Measurements from ENCODE around the gene TNFRSF19.

Gene TNFRSF19

DNA sequence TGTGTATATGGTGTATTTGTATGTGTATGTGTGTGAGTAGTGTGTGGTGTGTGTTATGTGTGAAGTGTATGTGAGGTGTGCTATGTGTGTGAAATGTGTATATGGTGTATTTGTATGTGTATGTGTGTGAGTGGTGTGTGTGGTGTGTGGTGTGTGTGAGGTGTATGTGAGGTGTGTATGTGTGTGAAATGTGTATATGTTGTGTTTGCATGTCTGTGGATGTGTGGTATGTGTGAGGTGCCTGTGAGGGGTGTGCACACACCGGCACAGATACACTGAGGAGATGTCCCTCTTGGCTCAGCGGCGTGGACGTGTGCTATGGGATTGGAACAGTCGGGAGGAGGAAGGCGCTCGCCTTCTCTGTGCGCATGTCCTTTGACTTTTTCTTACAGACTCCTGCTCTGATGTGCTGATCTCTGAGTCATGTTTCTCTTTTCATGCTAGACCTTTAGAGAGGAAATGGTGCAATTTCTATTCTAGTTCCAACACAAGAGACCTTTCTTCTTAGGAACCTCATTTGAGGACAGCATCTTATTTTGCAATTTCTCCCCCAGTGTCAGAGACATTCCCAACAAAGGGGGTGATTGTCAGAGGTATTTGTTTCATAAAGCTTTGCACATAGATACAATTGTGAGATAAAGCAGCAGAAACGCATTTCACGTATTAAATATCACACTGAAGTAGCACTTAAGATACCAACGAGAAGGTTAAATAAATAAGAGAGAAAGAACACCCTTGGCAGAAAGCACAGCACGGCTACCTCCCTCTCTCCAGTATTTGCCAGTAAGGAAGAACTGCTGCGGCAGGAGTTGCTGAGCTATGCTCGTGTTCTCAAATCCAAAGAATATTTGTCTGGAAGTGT is 11.3 kb upstream of the TNFRSF19 start:
- no peak overlapping the region for H3K4me2 ChIP-seq (ENCODE audit: low read length)
- no peak overlapping the region for H3K9ac ChIP-seq (ENCODE audit: low read length)
- TF ChIP-seq CTCF (IDR thresholded peaks at IDR 0.05; ENCODE audit: low read length) (no peak), EZH2 (IDR thresholded peaks at IDR 0.05; ENCODE audit: borderline replicate concordance, low read length) (no peak)
- H3K4me3 ChIP-seq (ENCODE audit: low read depth, low read length, poor library complexity, severe bottlenecking): no peak overlapping the region
- no peaks in the 10 kb centered on the region for H3K9me3 ChIP-seq (ENCODE audit: low read length)
- no peaks in the 10 kb centered on the region for H3K9me2 ChIP-seq (ENCODE audit: low read depth, low read length)
- no peaks in the 10 kb centered on the region for H3F3A ChIP-seq (ENCODE audit: insufficient read depth, low read length)
- H3K4me1 ChIP-seq (ENCODE audit: insufficient read depth, low read length, severe bottlenecking): no peaks in the 10 kb centered on the region
- no peaks in the 10 kb centered on the region for H3K36me3 ChIP-seq (ENCODE audit: insufficient read depth, low read length)
- no peaks in the 10 kb centered on the region for H4K20me1 ChIP-seq (ENCODE audit: insufficient read depth, low read length)
- no peaks in the 10 kb centered on the region for H3K27me3 ChIP-seq (ENCODE audit: insufficient read depth, low read length)
- no peak overlapping the region for H2AFZ ChIP-seq (ENCODE audit: low read length)
- H3K27ac ChIP-seq (ENCODE audit: low read depth, low read length, poor library complexity, severe bottlenecking): no peak overlapping the region
- no peaks in the 10 kb centered on the region for H3K79me2 ChIP-seq (ENCODE audit: insufficient read depth, low read length)

DNA sequence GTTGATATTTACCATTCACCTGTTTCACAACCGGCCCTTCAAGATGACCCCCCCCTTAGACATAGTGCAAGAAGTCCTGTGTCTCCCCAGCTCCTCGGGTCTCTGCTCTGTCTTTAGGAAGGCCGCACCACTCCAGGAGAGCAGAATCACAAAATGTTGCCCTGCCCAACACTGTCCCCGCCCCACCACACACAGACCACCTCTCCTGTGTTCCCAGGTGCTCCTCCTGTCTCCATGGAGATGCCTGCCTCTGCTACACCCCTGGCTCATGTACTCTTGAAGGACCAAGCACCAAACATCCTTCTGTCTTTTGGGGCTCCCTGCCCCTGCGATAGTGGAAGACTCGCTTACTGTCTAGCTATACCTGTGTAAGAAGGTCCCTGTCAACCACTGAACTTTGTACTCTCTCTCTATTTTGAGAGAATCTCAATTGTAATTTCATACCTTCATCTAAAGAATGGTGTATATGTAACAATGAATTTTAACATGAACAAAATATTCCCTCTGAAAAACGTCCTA is 9.6 kb upstream of the TNFRSF19 start:
- Histone ChIP-seq H3K27ac (ENCODE audit: low read depth, low read length, poor library complexity, severe bottlenecking) (no peak overlapping the region), H3K9me3 (ENCODE audit: low read length) (no peaks in the 10 kb centered on the region), H3K9me2 (ENCODE audit: low read depth, low read length) (no peaks in the 10 kb centered on the region), H3K4me1 (ENCODE audit: insufficient read depth, low read length, severe bottlenecking) (no peaks in the 10 kb centered on the region), H3K27me3 (ENCODE audit: insufficient read depth, low read length) (no peaks in the 10 kb centered on the region), H2AFZ (ENCODE audit: low read length) (no peak overlapping the region), H3K4me2 (ENCODE audit: low read length) (no peak overlapping the region), H4K20me1 (ENCODE audit: insufficient read depth, low read length) (no peaks in the 10 kb centered on the region), H3K36me3 (ENCODE audit: insufficient read depth, low read length) (no peaks in the 10 kb centered on the region), H3K4me3 (ENCODE audit: low read depth, low read length, poor library complexity, severe bottlenecking) (no peak overlapping the region), H3K9ac (ENCODE audit: low read length) (no peak overlapping the region), H3K79me2 (ENCODE audit: insufficient read depth, low read length) (no peaks in the 10 kb centered on the region), H3F3A (ENCODE audit: insufficient read depth, low read length) (no peaks in the 10 kb centered on the region)
- no peak for TF ChIP-seq CTCF (IDR thresholded peaks at IDR 0.05; ENCODE audit: low read length)

DNA sequence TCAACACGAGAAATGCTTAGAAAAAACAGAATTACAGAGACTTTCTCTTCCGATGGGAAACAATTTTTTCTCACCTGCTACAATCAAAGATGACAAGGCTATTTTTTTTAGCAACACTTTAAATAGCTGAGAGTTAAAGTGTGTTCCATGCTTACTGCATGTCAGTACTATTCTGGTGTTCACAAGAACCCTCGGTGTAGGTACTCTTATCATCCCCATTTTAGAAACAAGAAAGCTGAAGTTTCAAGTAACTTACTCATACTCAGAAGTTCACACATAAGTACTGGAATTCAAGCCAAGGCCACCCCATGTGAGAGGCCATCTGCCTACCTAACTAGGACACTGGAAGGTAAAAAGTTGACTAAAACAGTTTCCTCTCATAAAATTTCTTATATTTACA is 9.0 kb upstream of the TNFRSF19 start:
- no peaks in the 10 kb centered on the region for H3K36me3 ChIP-seq (ENCODE audit: insufficient read depth, low read length)
- no peak overlapping the region for H3K27ac ChIP-seq (ENCODE audit: low read depth, low read length, poor library complexity, severe bottlenecking)
- no peaks in the 10 kb centered on the region for H4K20me1 ChIP-seq (ENCODE audit: insufficient read depth, low read length)
- H3K9me2 ChIP-seq (ENCODE audit: low read depth, low read length): no peaks in the 10 kb centered on the region
- no peaks in the 10 kb centered on the region for H3K27me3 ChIP-seq (ENCODE audit: insufficient read depth, low read length)
- no peaks in the 10 kb centered on the region for H3K4me1 ChIP-seq (ENCODE audit: insufficient read depth, low read length, severe bottlenecking)
- no peak overlapping the region for H3K9ac ChIP-seq (ENCODE audit: low read length)
- H3K79me2 ChIP-seq (ENCODE audit: insufficient read depth, low read length): no peaks in the 10 kb centered on the region
- no peaks in the 10 kb centered on the region for H3F3A ChIP-seq (ENCODE audit: insufficient read depth, low read length)
- TF ChIP-seq CTCF (IDR thresholded peaks at IDR 0.05; ENCODE audit: low read length) (no peak), EZH2 (IDR thresholded peaks at IDR 0.05; ENCODE audit: borderline replicate concordance, low read length) (no peak)
- no peak overlapping the region for H2AFZ ChIP-seq (ENCODE audit: low read length)
- H3K4me3 ChIP-seq (ENCODE audit: low read depth, low read length, poor library complexity, severe bottlenecking): no peak overlapping the region
- no peak overlapping the region for H3K4me2 ChIP-seq (ENCODE audit: low read length)
- no peaks in the 10 kb centered on the region for H3K9me3 ChIP-seq (ENCODE audit: low read length)
